Natural killer cell treated with Interleukin-12 subunit alpha and Interleukin-12 subunit beta and Interleukin-15 and Interleukin-18, amount 100 ng/mL, for 72 hours (primary cell): ENCODE results near the gene TRIM44. TPM values are rescaled to one million over a fixed set of nuclear protein-coding genes. Genes with fewer than 3 reads are reported as not detected.
A peak's percentile ranks its signal among the peaks of the same experiment; 100 is the strongest.
"Not testable (repeated sequence)": the region's sequence is repeated elsewhere in the genome, so short reads cannot be mapped to it uniquely, and the experiment has no call there.

Experiments
- ATAC-seq, 2 donors: fragments of 150-1000 bp; cut with Tn5 transposase in 1 of 2; sonication (Bioruptor Pico), chemical (Tn5 transposase) in 1 of 2; 2 replicates each; pipeline ENCODE4 v1.10.0; 2021
- DNase-seq: peaks from one replicate; pipeline ENCODE4 v3.0.0; 2022; ENCODE audit warnings: low spot score
- H3K27ac Mint-ChIP-seq, 2 donors: 1 replicate in 1 of 2; 2 replicates in 1 of 2; pipeline ENCODE4 v1.8.0; 2022; ENCODE audit warnings: mixed read lengths in 2 of 2, mild to moderate bottlenecking in 1 of 2, moderate library complexity in 1 of 2
- H3K27me3 Mint-ChIP-seq, 2 donors: 1 replicate in 1 of 2; 2 replicates in 1 of 2; pipeline ENCODE4 v1.8.0; 2022; ENCODE audit warnings: mixed read lengths in 2 of 2
- H3K36me3 Mint-ChIP-seq: one replicate; pipeline ENCODE4 v1.8.0; 2022; ENCODE audit warnings: mixed read lengths
- H3K4me1 Mint-ChIP-seq, 2 donors: 1 replicate in 1 of 2; 2 replicates in 1 of 2; pipeline ENCODE4 v1.8.0; 2022; ENCODE audit warnings: low read depth in 2 of 2, mixed read lengths in 2 of 2, mild to moderate bottlenecking in 1 of 2
- H3K4me3 Mint-ChIP-seq: one replicate; pipeline ENCODE4 v1.8.0; 2022; ENCODE audit warnings: mixed read lengths
- H3K9me3 Mint-ChIP-seq: 2 replicates; pipeline ENCODE4 v1.8.0; 2022; ENCODE audit warnings: mixed read lengths
- total RNA-seq, 2 donors: library from RNA; stranded (reverse); gene quantifications; one replicate each; pipeline ENCODE4 v1.2.3, GENCODE V29; 2022

Gene TRIM44
- total RNA-seq, 2 donors from 2014 or later = 38.1 to 40.6 TPM

GRCh38 chr11:35838697-35839367 lies 176.3 kb downstream of the TRIM44 start:
- H3K36me3 Mint-ChIP-seq, H3K27ac Mint-ChIP-seq, ATAC-seq, H3K4me3 Mint-ChIP-seq, DNase-seq, H3K9me3 Mint-ChIP-seq, H3K4me1 Mint-ChIP-seq: not testable (repeated sequence)
- peaks cover 18 to 22% of the 10 kb centered on the region in 2 donors for H3K27me3 Mint-ChIP-seq

- Mint-ChIP-seq H3K36me3 (no peaks in the 10 kb centered on the region), H3K4me1 (no peaks in the 10 kb centered on the region), H3K27ac (no peak overlapping the region), H3K4me3 (no peak overlapping the region), H3K9me3 (no peaks in the 10 kb centered on the region), H3K27me3 (peaks cover 21 to 27% of the 10 kb centered on the region in 2 donors)
- ATAC-seq (no peak), DNase-seq (no peak)
Measured at GRCh38 chr11:35839368-35840161, 177.0 kb downstream of the TRIM44 start.

- no peak for DNase-seq
- Mint-ChIP-seq H3K4me1 (no peaks in the 10 kb centered on the region), H3K9me3 (no peaks in the 10 kb centered on the region), H3K27ac (no peak overlapping the region), H3K36me3 (no peaks in the 10 kb centered on the region), H3K27me3 (peaks cover 26 to 30% of the 10 kb centered on the region in 2 donors), H3K4me3 (no peak overlapping the region)
- ATAC-seq = no peak
Measured at GRCh38 chr11:35841733-35842132, 179.2 kb downstream of the TRIM44 start.

GRCh38 chr11:35842958-35843357 lies 180.4 kb downstream of the TRIM44 start:
- H3K9me3 Mint-ChIP-seq = no peaks in the 10 kb centered on the region
- H3K4me3 Mint-ChIP-seq = no peak overlapping the region
- H3K36me3 Mint-ChIP-seq = no peaks in the 10 kb centered on the region

GRCh38 chr11:35844579-35844978 lies 182.0 kb downstream of the TRIM44 start:
- no peak for ATAC-seq
- no peaks in the 10 kb centered on the region for H3K4me1 Mint-ChIP-seq
- no peaks in the 10 kb centered on the region for H3K36me3 Mint-ChIP-seq
- H3K9me3 Mint-ChIP-seq = no peaks in the 10 kb centered on the region
- H3K4me3 Mint-ChIP-seq = no peak overlapping the region
- no peak for DNase-seq
- H3K27me3 Mint-ChIP-seq = peaks cover 23 to 29% of the 10 kb centered on the region in 2 donors
- H3K27ac Mint-ChIP-seq = no peak overlapping the region

More at GRCh38 chr11:35842958-35843357, 180.4 kb downstream of the TRIM44 start:
- Mint-ChIP-seq H3K4me1 (no peaks in the 10 kb centered on the region), H3K27ac (no peak overlapping the region), H3K27me3 (peaks cover 23 to 28% of the 10 kb centered on the region in 2 donors)
- DNase-seq (no peak), ATAC-seq (no peak)

GRCh38 chr11:35845860-35846259 lies 183.3 kb downstream of the TRIM44 start:
- DNase-seq (no peak), ATAC-seq (no peak)
- H3K27ac Mint-ChIP-seq = no peak overlapping the region
- H3K9me3 Mint-ChIP-seq = no peaks in the 10 kb centered on the region
- peaks cover 21 to 29% of the 10 kb centered on the region in 2 donors for H3K27me3 Mint-ChIP-seq
- no peak overlapping the region for H3K4me3 Mint-ChIP-seq
- H3K36me3 Mint-ChIP-seq = no peaks in the 10 kb centered on the region
- no peaks in the 10 kb centered on the region for H3K4me1 Mint-ChIP-seq

- H3K9me3 Mint-ChIP-seq = no peaks in the 10 kb centered on the region
- H3K27ac Mint-ChIP-seq = no peak overlapping the region
- no peak overlapping the region for H3K4me3 Mint-ChIP-seq
- DNase-seq (no peak), ATAC-seq (no peak)
- H3K27me3 Mint-ChIP-seq = peaks cover 16 to 24% of the 10 kb centered on the region in 2 donors
- H3K36me3 Mint-ChIP-seq = no peaks in the 10 kb centered on the region
- H3K4me1 Mint-ChIP-seq = no peaks in the 10 kb centered on the region
Measured at GRCh38 chr11:35846874-35847273, 184.3 kb downstream of the TRIM44 start.

GRCh38 chr11:35847473-35847872 lies 184.9 kb downstream of the TRIM44 start:
- ATAC-seq (peak in 1 of 2 donors; percentile 31), DNase-seq (no peak)
- peaks cover 13 to 18% of the 10 kb centered on the region in 2 donors for H3K27me3 Mint-ChIP-seq
- no peaks in the 10 kb centered on the region for H3K9me3 Mint-ChIP-seq
- H3K4me3 Mint-ChIP-seq = no peak overlapping the region
- H3K36me3 Mint-ChIP-seq = no peaks in the 10 kb centered on the region
- no peaks in the 10 kb centered on the region for H3K4me1 Mint-ChIP-seq
- H3K27ac Mint-ChIP-seq = no peak overlapping the region

GRCh38 chr11:35848616-35849015 lies 186.0 kb downstream of the TRIM44 start:
- Mint-ChIP-seq H3K27me3 (peaks cover 10 to 15% of the 10 kb centered on the region in 2 donors), H3K4me3 (no peak overlapping the region), H3K36me3 (no peaks in the 10 kb centered on the region), H3K9me3 (no peaks in the 10 kb centered on the region), H3K27ac (no peak overlapping the region), H3K4me1 (no peaks in the 10 kb centered on the region)
- DNase-seq (no peak), ATAC-seq (no peak)

- Mint-ChIP-seq H3K4me1 (no peaks in the 10 kb centered on the region), H3K4me3 (no peak overlapping the region)
Measured at GRCh38 chr11:35850191-35850590, 187.6 kb downstream of the TRIM44 start.

GRCh38 chr11:35851342-35851741 lies 188.8 kb downstream of the TRIM44 start:
- no peak overlapping the region for H3K4me3 Mint-ChIP-seq
- no peak for DNase-seq
- H3K27ac Mint-ChIP-seq = no peak overlapping the region
- no peaks in the 10 kb centered on the region for H3K4me1 Mint-ChIP-seq
- H3K36me3 Mint-ChIP-seq = no peaks in the 10 kb centered on the region
- peaks cover 6 to 7% of the 10 kb centered on the region in 2 donors for H3K27me3 Mint-ChIP-seq
- no peak for ATAC-seq
- no peaks in the 10 kb centered on the region for H3K9me3 Mint-ChIP-seq

More at GRCh38 chr11:35850191-35850590, 187.6 kb downstream of the TRIM44 start:
- Mint-ChIP-seq H3K9me3 (no peaks in the 10 kb centered on the region), H3K36me3 (no peaks in the 10 kb centered on the region), H3K27ac (no peak overlapping the region), H3K27me3 (peaks cover 7% of the 10 kb centered on the region in 2 donors)
- ATAC-seq (no peak), DNase-seq (no peak)

- Mint-ChIP-seq H3K36me3 (no peaks in the 10 kb centered on the region), H3K4me3 (no peak overlapping the region), H3K27ac (no peak overlapping the region), H3K27me3 (peaks cover 4 to 7% of the 10 kb centered on the region in 2 donors), H3K9me3 (no peaks in the 10 kb centered on the region), H3K4me1 (no peaks in the 10 kb centered on the region)
- ATAC-seq = peak in 1 of 2 donors; percentile 21
- no peak for DNase-seq
Measured at GRCh38 chr11:35852056-35852455, 189.5 kb downstream of the TRIM44 start.

- Mint-ChIP-seq H3K27me3 (peaks cover 0 to 4% of the 10 kb centered on the region in 2 donors), H3K36me3 (no peaks in the 10 kb centered on the region), H3K4me1 (no peaks in the 10 kb centered on the region), H3K27ac (no peak overlapping the region), H3K9me3 (no peaks in the 10 kb centered on the region), H3K4me3 (no peak overlapping the region)
- no peak for ATAC-seq
- DNase-seq = no peak
Measured at GRCh38 chr11:35853971-35854370, 191.4 kb downstream of the TRIM44 start.

GRCh38 chr11:35855671-35856070 lies 193.1 kb downstream of the TRIM44 start:
- Mint-ChIP-seq H3K36me3 (no peaks in the 10 kb centered on the region), H3K4me3 (no peak overlapping the region), H3K27me3 (peaks cover 0 to 2% of the 10 kb centered on the region in 2 donors), H3K9me3 (no peaks in the 10 kb centered on the region), H3K27ac (no peak overlapping the region), H3K4me1 (no peaks in the 10 kb centered on the region)
- ATAC-seq = no peak
- DNase-seq = no peak
